GM12878 (cell line): Measurements from ENCODE around the gene ENOX1. TPM values are rescaled to one million over a fixed set of nuclear protein-coding genes. Genes with fewer than 3 reads are reported as not detected.

Experiments used
- ATAC-seq: fragments of 200-7000 bp; cut with Tn5 transposase; 3 replicates; pipeline ENCODE4 v1.9.1; 2020; ENCODE audit warnings: mild to moderate bottlenecking, moderate library complexity
- BruUV-seq: library from RNA; stranded (reverse); fragments of 400-500 nt; replicated peaks from 2 replicates; lab custom pipeline; 2021; lab: Mats Ljungman, UMichigan
- CTCF ChIA-PET: fragments of 300-600 bp; sonication (Branson Sonifier 250); formaldehyde crosslinking; extraction: SDS; loops from one replicate; lab custom pipeline; 2021; ENCODE audit warnings: inconsistent platforms; lab: Yijun Ruan, JAX
- POLR2A ChIA-PET: fragments of 350-600 bp; formaldehyde crosslinking; extraction: SDS; loops from one replicate; lab custom pipeline; 2021; ENCODE audit warnings: inconsistent platforms; lab: Charles Lee
- RAD21 ChIA-PET: fragments of 300-600 bp; sonication (Branson Sonifier 250); formaldehyde crosslinking; loops from one replicate; lab custom pipeline; 2023; ENCODE audit warnings: antibody characterized with exemption; ENCODE audit not compliant: unreplicated experiment; lab: Charles Lee
- SMC1A ChIA-PET: fragments of 300-600 bp; sonication (Branson Sonifier 250); formaldehyde crosslinking; loops from one replicate; lab custom pipeline; 2023; ENCODE audit not compliant: unreplicated experiment, uncharacterized antibody; lab: Charles Lee
- DNase-seq: peaks from one replicate; pipeline ENCODE4 v3.0.0-alpha.2; 2011; ENCODE audit warnings: low read depth, low spot score
- FAIRE-seq: peaks from 3 replicates; lab custom pipeline; 2011; peaks lifted over from hg19 to GRCh38; lab: Jason Lieb, UNC
- H2AFZ ChIP-seq: 2 replicates; pipeline ENCODE4 v1.6.0; 2011; ENCODE audit warnings: low read depth, low read length, control low read depth; ENCODE audit not compliant: control insufficient read depth
- H3K27ac ChIP-seq: 2 replicates; pipeline ENCODE4 v1.5.1; 2011; ENCODE audit warnings: control low read depth; ENCODE audit not compliant: control insufficient read depth, insufficient read depth
- H3K27me3 ChIP-seq, 2 experiments: replicated peaks in 1 of 2; 2 replicates each; pipeline versions ENCODE4 v1.6.0 to v1.6.1; 2011; ENCODE audit warnings: low read length in 1 of 2; ENCODE audit not compliant: control insufficient read depth in 2 of 2, insufficient read depth in 2 of 2
- H3K36me3 ChIP-seq, 2 experiments: 2 replicates each; pipeline ENCODE4 v1.5.1; 2011; ENCODE audit warnings: low read length in 1 of 2; ENCODE audit not compliant: control insufficient read depth in 2 of 2, insufficient read depth in 2 of 2
- H3K4me1 ChIP-seq: 2 replicates; pipeline ENCODE4 v1.6.1; 2011; ENCODE audit warnings: mild to moderate bottlenecking, low read length, moderate library complexity, mixed read lengths; ENCODE audit not compliant: control insufficient read depth, insufficient read depth
- H3K4me2 ChIP-seq: 2 replicates; pipeline ENCODE4 v1.6.0; 2011; ENCODE audit warnings: control low read depth; ENCODE audit not compliant: control insufficient read depth, insufficient read depth
- H3K4me3 ChIP-seq: fragments of 200-600 bp; sonication (generic); 2 replicates; pipeline ENCODE4 v1.5.1; 2016
- H3K79me2 ChIP-seq: 2 replicates; pipeline ENCODE4 v1.6.0; 2011; ENCODE audit warnings: low read length; ENCODE audit not compliant: control insufficient read depth, insufficient read depth
- H3K9ac ChIP-seq: 2 replicates; pipeline ENCODE4 v1.8.0; 2011; ENCODE audit warnings: low read length, control low read depth, mixed read lengths; ENCODE audit not compliant: control insufficient read depth, insufficient read depth
- H3K9me3 ChIP-seq: replicated peaks from 3 replicates; pipeline ENCODE4 v1.5.1; 2011; ENCODE audit warnings: mild to moderate bottlenecking, low read length; ENCODE audit not compliant: control insufficient read depth, insufficient read depth
- H4K20me1 ChIP-seq: 2 replicates; pipeline ENCODE4 v1.6.0; 2011; ENCODE audit not compliant: control insufficient read depth, insufficient read depth
- CUX1 ChIP-seq: IDR thresholded peaks from 2 replicates; pipeline ENCODE4 v1.6.1; 2012; ENCODE audit warnings: improper control_type of control experiment, low read depth, low read length; ENCODE audit not compliant: insufficient replicate concordance
- FOXM1 ChIP-seq: IDR thresholded peaks from 2 replicates; pipeline ENCODE4 v1.6.1; 2012; ENCODE audit warnings: low read depth, mild to moderate bottlenecking, inconsistent platforms, low read length, moderate library complexity
- MTA2 ChIP-seq: fragments of 450-650 bp; IDR thresholded peaks from 2 replicates; pipeline ENCODE4 v1.6.1; 2016; ENCODE audit warnings: low read depth, mild to moderate bottlenecking, moderate library complexity
- MYC ChIP-seq: IDR thresholded peaks from 2 replicates; pipeline ENCODE4 v1.6.1; 2011; ENCODE audit warnings: mild to moderate bottlenecking, low read length, moderate library complexity, inconsistent platforms; ENCODE audit not compliant: insufficient read depth, insufficient replicate concordance, insufficient read length, severe bottlenecking
- NKRF ChIP-seq: fragments of 450-650 bp; conservative IDR thresholded peaks from 2 replicates; pipeline ENCODE4 v1.6.1; 2017; ENCODE audit warnings: mild to moderate bottlenecking, moderate library complexity
- SKIL ChIP-seq: fragments of 450-650 bp; IDR thresholded peaks from 2 replicates; pipeline ENCODE4 v1.6.1; 2017; ENCODE audit warnings: mild to moderate bottlenecking, low read depth, inconsistent platforms; ENCODE audit not compliant: poor library complexity, severe bottlenecking
- STAT3 ChIP-seq: IDR thresholded peaks from 2 replicates; pipeline ENCODE4 v1.6.1; 2011; ENCODE audit warnings: low read depth, low read length, improper control_type of control experiment
- WGBS: methylation state at CpG from one replicate; pipeline ENCODE4 v1.1.6; 2016; ENCODE audit warnings: low lambda C conversion rate; ENCODE audit not compliant: insufficient replicate concordance, insufficient coverage; ENCODE audit errors: missing lambda C conversion rate; 5-methylcytosine and 5-hydroxymethylcytosine counted together
- in situ Hi-C: fragments of 300-500 bp; cut with MboI; formaldehyde crosslinking; loops from 9 replicates; pipeline ENCODE4 v1.14.3; 2018; ENCODE audit warnings: mixed read lengths
- intact Hi-C: fragments of 100-400 bp; cut with micrococcal nuclease; formaldehyde crosslinking; loops from one replicate; pipeline ENCODE4 v1.14.2; 2022; ENCODE audit not compliant: unreplicated experiment
- polyA plus RNA-seq, 11 experiments: library from polyadenylated mRNA; depleted of rRNA in 4 of 11; unstranded in 6 of 11; stranded (reverse) in 5 of 11; fragments of >200 nt; fragmentation: Nextera tagmentation in 4 of 11; fragmentation: Illumina TruSeq in 1 of 11; extraction: Ambion mirVana in 4 of 11; extraction: Trizol in 1 of 11; gene quantifications; 1 replicate in 1 of 11; 2 replicates in 10 of 11; pipeline versions ENCODE4 v1.2.1 to v1.2.3, GENCODE V29; 2011 to 2016; ENCODE audit warnings: inconsistent platforms in 2 of 11, missing spikeins in 2 of 11, low read depth in 1 of 11
- total RNA-seq, 4 experiments: library from RNA; depleted of rRNA in 3 of 4; stranded (reverse); fragments of >200 nt in 3 of 4; fragmentation: Illumina TruSeq in 1 of 4; extraction: Trizol in 1 of 4; gene quantifications; 2 replicates each; pipeline versions ENCODE4 v1.2.1 to v1.2.3, GENCODE V29; 2013 to 2021

ENOX1 gene
- total and polyA plus RNA-seq, 10 of the 15 experiments (the other 5 are each of a cell fraction or from before 2014, with no cell fraction given), result 0.11 to 0.26 (median 0.15) TPM

GRCh38 chr13:43408274-43408673 lies 378.5 kb downstream of the ENOX1 start:
- SMC1A ChIA-PET, result no interaction called here
- no TSS peak for BruUV-seq
- CTCF ChIA-PET, result no interaction called here
- ATAC-seq, result no peak
- RAD21 ChIA-PET, result no interaction called here
- Histone ChIP-seq H3K79me2 (no peaks in the 10 kb centered on the region), H3K9ac (no peak overlapping the region), H3K36me3 (no peaks in the 10 kb centered on the region), H3K27ac (no peak overlapping the region), H3K4me2 (no peak overlapping the region), H3K9me3 (no peaks in the 10 kb centered on the region), H3K4me3 (no peak overlapping the region), H3K4me1 (no peaks in the 10 kb centered on the region), H2AFZ (no peak overlapping the region), H3K27me3 (no peaks in the 10 kb centered on the region), H4K20me1 (no peaks in the 10 kb centered on the region)
- no peak for FAIRE-seq
- TF ChIP-seq STAT3 (no peak), FOXM1 (no peak), NKRF (no peak), SKIL (no peak), CUX1 (no peak), MYC (no peak), MTA2 (no peak)
- in situ Hi-C loops (loop anchor here (5.0 kb wide), 1 partner anchor 51 kb away; no protein-coding TSS in a partner anchor), intact Hi-C loops (no loop called here)
- no peak for DNase-seq
- WGBS, result 26% methylated on average over 3 of the region's 3 CpGs
- POLR2A ChIA-PET, result no interaction called here
